HG03159 (cell line): ENCODE results near the gene SNW1.
"Not testable (repeated sequence)": the region's sequence is repeated elsewhere in the genome, so short reads cannot be mapped to it uniquely, and the experiment has no call there.

ENCODE experiments used
- ATAC-seq: cut with Tn5 transposase; IDR thresholded peaks from one replicate; pipeline ENCODE4 v1.9.1; 2021; ENCODE audit warnings: mild to moderate bottlenecking, moderate library complexity; ENCODE audit not compliant: unreplicated experiment

Gene SNW1

GRCh38 chr14:77752266-77752665, 8.7 kb downstream of the SNW1 start:
- ATAC-seq, result no peak

- ATAC-seq, result not testable (repeated sequence)
Observed at GRCh38 chr14:77747425-77747824, 13.5 kb downstream of the SNW1 start.

- ATAC-seq, result no peak
Observed at GRCh38 chr14:77746064-77746702, 14.8 kb downstream of the SNW1 start.

GRCh38 chr14:77741438-77741837, 19.5 kb downstream of the SNW1 start:
- no peak for ATAC-seq

- ATAC-seq, result no peak
Observed at GRCh38 chr14:77738559-77739250, 22.3 kb downstream of the SNW1 start.

- no peak for ATAC-seq
Observed at GRCh38 chr14:77730976-77731497, 29.9 kb downstream of the SNW1 start.

- no peak for ATAC-seq
Observed at GRCh38 chr14:77722301-77722700, 38.7 kb downstream of the SNW1 start.

GRCh38 chr14:77721437-77721836, 39.5 kb downstream of the SNW1 start:
- ATAC-seq, result no peak

GRCh38 chr14:77717608-77718305, 43.2 kb downstream of the SNW1 start:
- no peak for ATAC-seq

- ATAC-seq, result no peak
Observed at GRCh38 chr14:77714926-77715325, 46.0 kb downstream of the SNW1 start.

GRCh38 chr14:77710364-77710763, 50.6 kb downstream of the SNW1 start:
- ATAC-seq, result no peak

GRCh38 chr14:77709412-77709811, 51.5 kb downstream of the SNW1 start:
- ATAC-seq, result no peak

- ATAC-seq, result no peak
Observed at GRCh38 chr14:77708749-77709148, 52.2 kb downstream of the SNW1 start.

- peak; percentile 97 for ATAC-seq
Observed at GRCh38 chr14:77707724-77708408, 53.1 kb downstream of the SNW1 start, which contains the start of the genes ALKBH1 and SLIRP. Gene ALKBH1 (minus strand): TSS chr14:77708023. CDS start chr14:77708004, 19 bp downstream. Gene SLIRP (plus strand): TSS chr14:77708103. CDS start chr14:77708112, 9 bp downstream.

- ATAC-seq, result peak; percentile 21
Observed at GRCh38 chr14:77707355-77707723, 53.6 kb downstream of the SNW1 start.

GRCh38 chr14:77691259-77691658, 69.7 kb downstream of the SNW1 start:
- no peak for ATAC-seq

GRCh38 chr14:77682158-77682553, 78.8 kb downstream of the SNW1 start:
- ATAC-seq, result no peak

GRCh38 chr14:77681196-77682157, 79.5 kb downstream of the SNW1 start:
- no peak for ATAC-seq

- no peak for ATAC-seq
Observed at GRCh38 chr14:77674931-77675330, 86.0 kb downstream of the SNW1 start.

- ATAC-seq, result no peak
Observed at GRCh38 chr14:77673193-77673592, 87.8 kb downstream of the SNW1 start.
